Right lobe of liver (tissue), 6 donors: ENCODE results near the gene LACC1. TPM values are rescaled to one million over a fixed set of nuclear protein-coding genes. Genes with fewer than 3 reads are reported as not detected.

Experiments
- ATAC-seq, 4 donors: fragments of 200-7000 bp; cut with Tn5 transposase; one replicate each; pipeline ENCODE4 v1.9.1; 2020; ENCODE audit warnings: mild to moderate bottlenecking in 4 of 4, moderate library complexity in 4 of 4
- DNase-seq, 3 donors: peaks; one replicate each; pipeline ENCODE4 v3.0.0-alpha.2; 2020
- H3K27ac ChIP-seq, 3 donors: fragments of 200-600 bp; one replicate each; pipeline ENCODE4 v1.8.0; 2022
- H3K27me3 ChIP-seq, 2 donors: fragments of 200-600 bp; one replicate each; pipeline ENCODE4 v1.8.0; 2022
- H3K36me3 ChIP-seq, 4 donors: fragments of 200-600 bp; sonication (generic) in 1 of 4; one replicate each; pipeline versions ENCODE4 v1.5.1 to v1.8.0; 2017 to 2022; ENCODE audit warnings: control low read depth in 1 of 4
- H3K4me1 ChIP-seq, 4 donors: fragments of 200-600 bp; sonication (generic) in 1 of 4; one replicate each; pipeline versions ENCODE4 v1.5.1 to v1.8.0; 2017 to 2022; ENCODE audit warnings: control low read depth in 1 of 4
- H3K4me3 ChIP-seq, 3 donors: fragments of 200-600 bp; one replicate each; pipeline ENCODE4 v1.8.0; 2022
- H3K9me3 ChIP-seq, 4 donors: fragments of 200-600 bp; sonication (generic) in 1 of 4; one replicate each; pipeline versions ENCODE4 v1.5.1 to v1.8.0; 2017 to 2022; ENCODE audit warnings: control low read depth in 1 of 4
- POLR2A ChIP-seq: fragments of 450-650 bp; IDR thresholded peaks from one replicate; pipeline ENCODE4 v1.6.1; 2017; ENCODE audit warnings: antibody characterized with exemption, mild to moderate bottlenecking
- WGBS: methylation state at CpG from one replicate; pipeline ENCODE4 v1.1.6; 2018; ENCODE audit warnings: low coverage, low lambda C conversion rate; ENCODE audit not compliant: insufficient coverage; ENCODE audit errors: missing lambda C conversion rate; 5-methylcytosine and 5-hydroxymethylcytosine counted together
- intact Hi-C, 2 donors: fragments of 100-400 bp; cut with DNase I; formaldehyde crosslinking; loops; one replicate each; pipeline versions ENCODE4 v1.11.2 to v1.14.1; 2022
- total RNA-seq, 6 experiments: library from RNA; depleted of rRNA in 2 of 6; stranded (reverse); fragments of >200 nt in 2 of 6; fragmentation: NEBNext Ultra II Directional in 3 of 6; extraction: Animal tissue kit (Norgen Biotek cat#: 25700) in 3 of 6; gene quantifications; one replicate each; pipeline versions ENCODE4 v1.1.0 to v1.2.4, GENCODE V29; 2016 to 2023
- TF ChIP-seq, protein P1 (sequence below), 4 donors: fragments of 200-600 bp in 3 of 4; fragments of 450-650 bp in 1 of 4; IDR thresholded peaks; one replicate each; pipeline versions ENCODE4 v1.5.1 to v1.8.0; 2016 to 2022; ENCODE audit warnings: antibody characterized with exemption in 4 of 4, mild to moderate bottlenecking in 2 of 4
- donor health status: DM: no; HTN: yes; CAD: no.
- donor health status: DM: no; HTN: no; CAD: no.
- donor health status: DM: no; HTN: no; CAD: no.
- donor health status: DM: no; HTN: yes; CAD: no.
- donor health status: DM: no; HTN: yes; CAD: no.

LACC1 gene
- total RNA-seq, 6 experiments from 2014 or later: 2.7 to 8.4 (median 4.5) TPM

DNA sequence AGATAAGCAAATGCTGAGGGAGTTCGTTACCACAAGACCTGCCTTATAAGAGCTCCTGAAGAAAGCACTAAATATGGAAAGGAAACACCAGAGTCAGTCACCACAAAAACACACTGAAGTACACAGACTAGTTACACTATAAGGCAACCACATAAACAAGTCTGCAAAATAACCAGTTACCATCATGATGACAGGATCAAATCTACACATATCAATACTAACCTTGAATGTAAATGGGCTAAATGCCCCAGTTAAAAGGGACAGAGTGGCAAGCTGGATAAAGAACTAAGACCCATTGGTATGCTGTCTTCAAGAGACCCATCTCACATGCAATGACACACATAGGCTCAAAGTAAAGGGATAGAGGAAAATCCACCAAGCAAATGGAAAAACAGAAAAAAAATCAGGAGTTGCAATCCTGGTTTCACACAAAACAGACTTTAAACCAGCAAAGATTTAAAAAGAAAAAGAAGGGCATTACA lies 26.7 kb upstream of the LACC1 start:
- WGBS: 64% methylated on average over 1 of the region's 1 CpG
- H3K9me3 ChIP-seq: peaks cover 0 to 3% (median 0%) of the 10 kb centered on the region in 4 donors

DNA sequence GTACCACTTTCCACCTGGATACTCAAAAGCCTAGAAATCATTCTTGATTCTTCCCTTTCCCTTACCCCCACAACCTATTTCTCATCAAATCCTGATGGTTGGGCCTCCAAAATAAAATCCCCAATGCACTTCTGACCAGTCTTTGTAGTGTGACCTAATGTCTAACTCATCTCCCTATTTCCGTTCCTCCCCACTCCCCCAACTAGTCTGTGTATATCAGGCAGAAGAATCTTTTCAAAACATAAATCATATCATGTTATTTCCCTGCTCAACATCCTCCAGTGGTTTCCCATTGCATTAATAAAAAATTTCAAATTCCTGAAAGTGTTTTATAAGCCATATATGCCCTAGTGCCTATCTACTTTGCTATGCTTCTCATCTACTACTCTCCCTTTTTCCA lies 17.8 kb upstream of the LACC1 start:
- intact Hi-C loops: no loop called here
- no peak overlapping the region for H3K4me3 ChIP-seq
- no peak for ATAC-seq
- no peaks in the 10 kb centered on the region for H3K4me1 ChIP-seq
- no peak overlapping the region for H3K27ac ChIP-seq
- TF ChIP-seq, protein P1, sequence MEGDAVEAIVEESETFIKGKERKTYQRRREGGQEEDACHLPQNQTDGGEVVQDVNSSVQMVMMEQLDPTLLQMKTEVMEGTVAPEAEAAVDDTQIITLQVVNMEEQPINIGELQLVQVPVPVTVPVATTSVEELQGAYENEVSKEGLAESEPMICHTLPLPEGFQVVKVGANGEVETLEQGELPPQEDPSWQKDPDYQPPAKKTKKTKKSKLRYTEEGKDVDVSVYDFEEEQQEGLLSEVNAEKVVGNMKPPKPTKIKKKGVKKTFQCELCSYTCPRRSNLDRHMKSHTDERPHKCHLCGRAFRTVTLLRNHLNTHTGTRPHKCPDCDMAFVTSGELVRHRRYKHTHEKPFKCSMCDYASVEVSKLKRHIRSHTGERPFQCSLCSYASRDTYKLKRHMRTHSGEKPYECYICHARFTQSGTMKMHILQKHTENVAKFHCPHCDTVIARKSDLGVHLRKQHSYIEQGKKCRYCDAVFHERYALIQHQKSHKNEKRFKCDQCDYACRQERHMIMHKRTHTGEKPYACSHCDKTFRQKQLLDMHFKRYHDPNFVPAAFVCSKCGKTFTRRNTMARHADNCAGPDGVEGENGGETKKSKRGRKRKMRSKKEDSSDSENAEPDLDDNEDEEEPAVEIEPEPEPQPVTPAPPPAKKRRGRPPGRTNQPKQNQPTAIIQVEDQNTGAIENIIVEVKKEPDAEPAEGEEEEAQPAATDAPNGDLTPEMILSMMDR (IDR thresholded peaks at IDR 0.05): no peak
- no peak for TF ChIP-seq POLR2A
- no peaks in the 10 kb centered on the region for H3K27me3 ChIP-seq
- peaks cover 0 to under 1% (median 0%) of the 10 kb centered on the region in 4 donors for H3K36me3 ChIP-seq
- 92% methylated on average over 1 of the region's 1 CpG for WGBS
- H3K9me3 ChIP-seq: no peaks in the 10 kb centered on the region
- DNase-seq: no peak

More for the DNA sequence above, 26.7 kb upstream of the LACC1 start:
- TF ChIP-seq, protein P1 (IDR thresholded peaks at IDR 0.05): no peak
- TF ChIP-seq POLR2A: no peak
- H3K27me3 ChIP-seq: no peaks in the 10 kb centered on the region
- no peak overlapping the region for H3K4me3 ChIP-seq
- intact Hi-C loops: no loop called here
- ATAC-seq (no peak), DNase-seq (no peak)
- peaks cover 0 to 3% (median 0%) of the 10 kb centered on the region in 4 donors for H3K36me3 ChIP-seq
- no peak overlapping the region for H3K27ac ChIP-seq
- H3K4me1 ChIP-seq: peaks cover 0 to 2% (median 0%) of the 10 kb centered on the region in 4 donors

DNA sequence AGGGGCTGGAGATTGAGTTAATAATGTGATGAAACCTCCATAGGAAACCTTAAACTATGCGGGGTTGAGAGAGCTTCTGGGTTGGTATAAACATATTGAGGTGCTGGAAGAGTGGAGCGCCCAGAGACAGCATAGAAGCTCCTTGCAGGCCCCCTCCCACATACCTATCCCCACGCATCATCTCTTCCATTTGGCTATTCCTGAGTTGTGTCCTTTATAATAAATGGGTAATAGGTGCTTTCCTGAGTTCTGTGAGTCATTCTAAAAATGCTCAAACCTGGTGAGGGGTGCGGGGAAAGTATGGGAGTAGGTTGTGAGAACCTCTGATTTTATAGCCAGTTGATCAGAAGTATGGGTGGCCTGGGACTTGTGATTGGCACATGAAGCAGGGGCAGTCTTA lies 14.8 kb upstream of the LACC1 start:
- no peak for ATAC-seq
- H3K4me1 ChIP-seq: no peaks in the 10 kb centered on the region
- no peaks in the 10 kb centered on the region for H3K27me3 ChIP-seq
- no peak for TF ChIP-seq POLR2A
- TF ChIP-seq, protein P1 (IDR thresholded peaks at IDR 0.05): no peak
- WGBS: 77% methylated on average over 4 of the region's 4 CpGs
- no peak overlapping the region for H3K4me3 ChIP-seq
- no peak for DNase-seq
- no peaks in the 10 kb centered on the region for H3K36me3 ChIP-seq
- no peaks in the 10 kb centered on the region for H3K9me3 ChIP-seq
- intact Hi-C loops: no loop called here
- H3K27ac ChIP-seq: no peak overlapping the region

DNA sequence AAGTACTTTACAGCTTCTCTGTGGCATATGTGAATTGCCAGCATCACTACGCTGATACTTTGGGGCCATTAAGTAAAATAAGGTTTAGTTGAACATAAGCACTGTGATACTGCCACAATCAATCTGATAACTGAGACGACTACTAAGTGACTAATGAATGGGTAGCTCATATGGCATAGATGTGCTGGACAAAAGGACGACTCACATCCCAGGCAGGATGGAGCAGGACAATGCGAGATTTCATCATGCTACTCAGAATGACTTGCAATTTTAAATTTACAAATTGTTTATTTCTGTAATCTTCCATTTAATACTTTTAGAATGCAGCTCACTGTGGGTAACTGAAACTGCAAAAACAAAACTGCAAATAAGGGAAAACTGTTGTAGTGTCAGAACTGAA lies 13.8 kb upstream of the LACC1 start:
- no peaks in the 10 kb centered on the region for H3K9me3 ChIP-seq
- H3K4me1 ChIP-seq: no peaks in the 10 kb centered on the region
- H3K27me3 ChIP-seq: no peaks in the 10 kb centered on the region
- intact Hi-C loops: no loop called here
- no peak overlapping the region for H3K4me3 ChIP-seq
- H3K27ac ChIP-seq: no peak overlapping the region
- no peaks in the 10 kb centered on the region for H3K36me3 ChIP-seq
- 82% methylated on average over 4 of the region's 4 CpGs for WGBS
- no peak for ATAC-seq
- no peak for DNase-seq
- no peak for TF ChIP-seq POLR2A
- TF ChIP-seq, protein P1 (IDR thresholded peaks at IDR 0.05): no peak

DNA sequence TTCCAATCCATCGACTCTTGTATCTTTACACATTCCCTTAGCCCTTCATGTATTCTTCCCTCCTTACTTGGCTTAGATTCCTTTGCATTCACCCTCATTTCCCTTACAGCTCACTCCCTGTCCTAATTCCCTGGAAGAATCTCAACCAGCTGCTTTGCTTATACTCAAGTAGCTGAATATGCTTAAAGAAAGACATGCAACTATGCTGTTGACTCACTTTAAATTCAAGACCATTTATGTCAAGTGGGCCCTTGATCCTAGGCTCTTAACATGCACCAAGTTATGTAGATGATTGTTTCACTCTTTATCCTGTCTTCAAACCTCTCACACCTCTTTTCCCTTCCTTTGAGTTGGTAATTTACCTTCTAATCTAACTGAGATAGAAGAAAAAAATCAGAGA lies 7.5 kb upstream of the LACC1 start:
- DNase-seq: no peak
- intact Hi-C loops: no loop called here
- Histone ChIP-seq H3K27me3 (no peaks in the 10 kb centered on the region), H3K9me3 (no peaks in the 10 kb centered on the region), H3K4me1 (no peaks in the 10 kb centered on the region), H3K4me3 (no peak overlapping the region), H3K36me3 (no peaks in the 10 kb centered on the region), H3K27ac (no peak overlapping the region)
- no peak for ATAC-seq
- no peak for TF ChIP-seq POLR2A
- TF ChIP-seq, protein P1 (IDR thresholded peaks at IDR 0.05): no peak
- WGBS: 100% methylated on average over 1 of the region's 1 CpG
